Activated CD8-positive, alpha-beta T cell treated with anti-CD3 and anti-CD28 coated beads, Interleukin-2, amount 10 ng/mL, durations not matched to agents 7 days and 5 days (primary cell): ENCODE results near the gene HEPACAM. TPM values are rescaled to one million over a fixed set of nuclear protein-coding genes. Genes with fewer than 3 reads are reported as not detected.

Experiments used
- ATAC-seq: fragments of 150-1000 bp; cut with Tn5 transposase; one replicate; pipeline ENCODE4 v1.10.0; 2021; ENCODE audit warnings: moderate library complexity
- CTCF ChIA-PET: fragments of 350-600 bp; sonication (Branson Sonifier 250); formaldehyde crosslinking; loops from one replicate; lab custom pipeline; 2021; ENCODE audit warnings: antibody characterized with exemption; lab: Charles Lee
- POLR2A ChIA-PET: fragments of 350-600 bp; sonication (Branson Sonifier 250); formaldehyde crosslinking; loops from one replicate; lab custom pipeline; 2021; ENCODE audit warnings: antibody characterized with exemption; lab: Charles Lee
- DNase-seq: peaks from one replicate; pipeline ENCODE4 v3.0.0-alpha.2; 2020
- H3K27ac Mint-ChIP-seq: one replicate; pipeline ENCODE4 v1.8.0; 2021; ENCODE audit warnings: mild to moderate bottlenecking, mixed read lengths
- H3K27me3 Mint-ChIP-seq: one replicate; pipeline ENCODE4 v1.8.0; 2021; ENCODE audit warnings: low read depth, mixed read lengths
- H3K36me3 Mint-ChIP-seq: one replicate; pipeline ENCODE4 v1.8.0; 2021; ENCODE audit warnings: low read depth, mixed read lengths
- H3K4me1 Mint-ChIP-seq: one replicate; pipeline ENCODE4 v1.8.0; 2021; ENCODE audit warnings: low read depth, mixed read lengths
- H3K4me3 Mint-ChIP-seq: one replicate; pipeline ENCODE4 v1.8.0; 2021; ENCODE audit warnings: mild to moderate bottlenecking, mixed read lengths
- H3K9me3 Mint-ChIP-seq: one replicate; pipeline ENCODE4 v1.8.0; 2022; ENCODE audit warnings: mixed read lengths; ENCODE audit not compliant: insufficient read depth
- total RNA-seq, 2 experiments: library from RNA; stranded (reverse); gene quantifications; one replicate each; pipeline ENCODE4 v1.2.3, GENCODE V29; 2021

Gene HEPACAM
- total RNA-seq, 2 experiments from 2014 or later: not detected

- ChIA-PET POLR2A (interaction anchor here (1.2 to 2.0 kb wide), 2 partner anchors 28 to 31 kb away, joined by 3 to 14 read pairs; partner anchors contain the start of gene CCDC15), CTCF (interaction anchor here (1.2 to 2.1 kb wide), 5 partner anchors 13 to 219 kb away, joined by 4 to 11 read pairs (median 7); partner anchors contain the start of genes CCDC15 and HEPACAM)
- Mint-ChIP-seq H3K4me1 (peaks cover 29% of the 10 kb centered on the region), H3K27ac (peak overlapping the region; percentile 69), H3K27me3 (peaks cover 3% of the 10 kb centered on the region), H3K36me3 (peaks cover 1% of the 10 kb centered on the region), H3K9me3 (no peaks in the 10 kb centered on the region), H3K4me3 (no peak overlapping the region)
- no peak for DNase-seq
- no peak for ATAC-seq
Measured at GRCh38 chr11:124922831-124923230, 13.0 kb downstream of the HEPACAM start.

- Mint-ChIP-seq H3K4me3 (peak overlapping the region; percentile 46), H3K27me3 (peaks cover 3% of the 10 kb centered on the region), H3K36me3 (peaks cover 1% of the 10 kb centered on the region), H3K27ac (peak overlapping the region; percentile 64), H3K4me1 (peaks cover 29% of the 10 kb centered on the region), H3K9me3 (no peaks in the 10 kb centered on the region)
- peak; percentile 85 for ATAC-seq
- ChIA-PET POLR2A (interaction anchor here (1.1 to 1.2 kb wide), 2 partner anchors 32 to 33 kb away, joined by 3 to 4 read pairs; partner anchors contain the start of gene CCDC15), CTCF (interaction anchor here (1.2 to 2.0 kb wide), 3 partner anchors 9 to 30 kb away, joined by 3 to 4 read pairs (median 3); partner anchors contain the start of gene ROBO4)
- peak; percentile 87 for DNase-seq
Measured at GRCh38 chr11:124920870-124921609, 14.8 kb downstream of the HEPACAM start.

- no peak overlapping the region for H3K4me3 Mint-ChIP-seq
- no peak overlapping the region for H3K27ac Mint-ChIP-seq
- POLR2A ChIA-PET: interaction anchor here (1.1 kb wide), 1 partner anchor 33 kb away, joined by 3 read pairs; the partner anchor contains the start of gene CCDC15
- DNase-seq: no peak
- H3K4me1 Mint-ChIP-seq: peaks cover 29% of the 10 kb centered on the region
- peaks cover 1% of the 10 kb centered on the region for H3K36me3 Mint-ChIP-seq
- peaks cover 5% of the 10 kb centered on the region for H3K27me3 Mint-ChIP-seq
- ATAC-seq: no peak
- CTCF ChIA-PET: interaction anchor here (1.2 to 2.0 kb wide), 2 partner anchors 10 to 44 kb away, joined by 4 to 6 read pairs; no protein-coding TSS in a partner anchor
- H3K9me3 Mint-ChIP-seq: no peaks in the 10 kb centered on the region
Measured at GRCh38 chr11:124920356-124920755, 15.5 kb downstream of the HEPACAM start.

- Mint-ChIP-seq H3K27me3 (peaks cover 9% of the 10 kb centered on the region), H3K27ac (no peak overlapping the region), H3K4me3 (no peak overlapping the region), H3K36me3 (peaks cover 1% of the 10 kb centered on the region), H3K9me3 (no peaks in the 10 kb centered on the region), H3K4me1 (peaks cover 29% of the 10 kb centered on the region)
- POLR2A ChIA-PET: interaction anchor here (1.1 kb wide), 1 partner anchor 34 kb away, joined by 3 read pairs; the partner anchor contains the start of gene CCDC15
- CTCF ChIA-PET: interaction anchor here (1.2 to 2.0 kb wide), 2 partner anchors 10 to 44 kb away, joined by 4 to 6 read pairs; no protein-coding TSS in a partner anchor
- DNase-seq (no peak), ATAC-seq (no peak)
Measured at GRCh38 chr11:124919898-124920297, 15.9 kb downstream of the HEPACAM start.

- peaks cover 9% of the 10 kb centered on the region for H3K27me3 Mint-ChIP-seq
- no peaks in the 10 kb centered on the region for H3K9me3 Mint-ChIP-seq
- DNase-seq (no peak), ATAC-seq (no peak)
- POLR2A ChIA-PET: no interaction called here
- peaks cover 26% of the 10 kb centered on the region for H3K4me1 Mint-ChIP-seq
- no peak within 1 kb of the TSS for H3K27ac Mint-ChIP-seq
- H3K36me3 Mint-ChIP-seq: peaks cover 1% of the 10 kb centered on the region
- H3K4me3 Mint-ChIP-seq: no peak within 1 kb of the TSS
- CTCF ChIA-PET: interaction anchor here (2.0 kb wide), 1 partner anchor 11 kb away, joined by 4 read pairs; no protein-coding TSS in a partner anchor
Measured at GRCh38 chr11:124918950-124919349, 16.9 kb downstream of the HEPACAM start, which contains the start of gene HEPN1. Gene HEPN1 (plus strand): TSS chr11:124919250.

GRCh38 chr11:124917115-124917637 is 18.7 kb downstream of the HEPACAM start:
- POLR2A ChIA-PET: interaction anchor here (1.1 kb wide), 1 partner anchor 37 kb away, joined by 3 read pairs; the partner anchor contains the start of gene CCDC15

GRCh38 chr11:124916370-124916710 is 19.5 kb downstream of the HEPACAM start:
- no peak for DNase-seq
- H3K27ac Mint-ChIP-seq: no peak overlapping the region
- peaks cover 11% of the 10 kb centered on the region for H3K9me3 Mint-ChIP-seq
- no peak for ATAC-seq
- peaks cover 5% of the 10 kb centered on the region for H3K36me3 Mint-ChIP-seq
- peaks cover 9% of the 10 kb centered on the region for H3K27me3 Mint-ChIP-seq
- H3K4me3 Mint-ChIP-seq: no peak overlapping the region
- ChIA-PET CTCF (interaction anchor here (0.9 to 1.3 kb wide), 6 partner anchors 14 to 226 kb away, joined by 3 to 5 read pairs (median 4); no protein-coding TSS in a partner anchor), POLR2A (interaction anchor here (1.1 kb wide), 1 partner anchor 37 kb away, joined by 3 read pairs; the partner anchor contains the start of gene CCDC15)
- H3K4me1 Mint-ChIP-seq: peaks cover 4% of the 10 kb centered on the region

More at GRCh38 chr11:124917115-124917637, 18.7 kb downstream of the HEPACAM start:
- Mint-ChIP-seq H3K4me3 (no peak overlapping the region), H3K36me3 (peaks cover 1% of the 10 kb centered on the region), H3K9me3 (peaks cover 4% of the 10 kb centered on the region), H3K27ac (no peak overlapping the region), H3K4me1 (peaks cover 9% of the 10 kb centered on the region), H3K27me3 (peaks cover 9% of the 10 kb centered on the region)
- CTCF ChIA-PET: interaction anchor here (0.6 to 1.3 kb wide), 6 partner anchors 33 to 488 kb away, joined by 3 to 5 read pairs (median 3); no protein-coding TSS in a partner anchor
- DNase-seq (no peak), ATAC-seq (no peak)

GRCh38 chr11:124915541-124916369 is 20.1 kb downstream of the HEPACAM start:
- Mint-ChIP-seq H3K36me3 (peaks cover 5% of the 10 kb centered on the region), H3K4me1 (peaks cover 3% of the 10 kb centered on the region), H3K9me3 (peaks cover 14% of the 10 kb centered on the region), H3K4me3 (no peak overlapping the region), H3K27me3 (peaks cover 9% of the 10 kb centered on the region), H3K27ac (no peak overlapping the region)
- CTCF ChIA-PET: interaction anchor here (0.9 to 1.3 kb wide), 4 partner anchors 13 to 42 kb away, joined by 3 to 5 read pairs (median 4); no protein-coding TSS in a partner anchor
- ATAC-seq (no peak), DNase-seq (peak; percentile 31)
- POLR2A ChIA-PET: no interaction called here

- peaks cover 47% of the 10 kb centered on the region for H3K27me3 Mint-ChIP-seq
Measured at GRCh38 chr11:124902616-124903015, 33.2 kb downstream of the HEPACAM start.

GRCh38 chr11:124900464-124900863 is 35.4 kb downstream of the HEPACAM start:
- H3K4me3 Mint-ChIP-seq: no peak overlapping the region
- POLR2A ChIA-PET: no interaction called here
- peaks cover 41% of the 10 kb centered on the region for H3K27me3 Mint-ChIP-seq
- peaks cover 11% of the 10 kb centered on the region for H3K4me1 Mint-ChIP-seq
- ATAC-seq (no peak), DNase-seq (no peak)
- CTCF ChIA-PET: interaction anchor here (0.6 kb wide), 1 partner anchor 940 kb away, joined by 3 read pairs; no protein-coding TSS in a partner anchor
- no peaks in the 10 kb centered on the region for H3K36me3 Mint-ChIP-seq
- H3K27ac Mint-ChIP-seq: no peak overlapping the region
- no peaks in the 10 kb centered on the region for H3K9me3 Mint-ChIP-seq

More at GRCh38 chr11:124902616-124903015, 33.2 kb downstream of the HEPACAM start:
- H3K36me3 Mint-ChIP-seq: no peaks in the 10 kb centered on the region
- CTCF ChIA-PET: interaction anchor here (1.1 kb wide), 1 partner anchor 13 kb away, joined by 3 read pairs; no protein-coding TSS in a partner anchor
- H3K4me3 Mint-ChIP-seq: no peak overlapping the region
- H3K4me1 Mint-ChIP-seq: peaks cover 7% of the 10 kb centered on the region
- POLR2A ChIA-PET: no interaction called here
- no peaks in the 10 kb centered on the region for H3K9me3 Mint-ChIP-seq
- ATAC-seq (no peak), DNase-seq (no peak)
- H3K27ac Mint-ChIP-seq: no peak overlapping the region
